SK-N-MC (cell line): Measurements from ENCODE around the gene SHROOM3.

Source experiments
- DNase-seq: peaks from one replicate; pipeline ENCODE4 v3.0.0-alpha.2; 2011; ENCODE audit warnings: low read depth, low spot score
- H3K27ac ChIP-seq: fragments of 200-600 bp; sonication (generic); 2 replicates; pipeline ENCODE4 v1.5.1; 2016; ENCODE audit warnings: mixed run types
- H3K36me3 ChIP-seq: fragments of 200-600 bp; sonication (generic); 2 replicates; pipeline ENCODE4 v1.6.1; 2017; ENCODE audit warnings: antibody characterized with exemption, low read length, mixed read lengths; ENCODE audit not compliant: insufficient read depth
- H3K4me3 ChIP-seq: fragments of 200-600 bp; sonication (generic); 2 replicates; pipeline ENCODE4 v1.5.1; 2016
- H3K9ac ChIP-seq: fragments of 200-600 bp; sonication (generic); 2 replicates; pipeline ENCODE4 v1.8.0; 2017; ENCODE audit warnings: mixed run types, mixed read lengths; ENCODE audit not compliant: insufficient read length
- H3K9me3 ChIP-seq: fragments of 200-600 bp; sonication (generic); 2 replicates; pipeline ENCODE4 v1.6.1; 2017; ENCODE audit warnings: low read depth, mild to moderate bottlenecking, antibody characterized with exemption, low read length, moderate library complexity, mixed read lengths
- EZH2 ChIP-seq: fragments of 200-600 bp; sonication (generic); IDR thresholded peaks from one replicate; pipeline ENCODE4 v1.6.1; 2017; ENCODE audit warnings: antibody characterized with exemption
- FOXP2 ChIP-seq: optimal IDR thresholded peaks from 2 replicates; pipeline ENCODE3; 2011; ENCODE audit warnings: mild to moderate bottlenecking, moderate library complexity; ENCODE audit not compliant: insufficient read depth; ENCODE audit errors: extremely low read length, control extremely low read depth
- POLR2AphosphoS5 ChIP-seq: IDR thresholded peaks from 2 replicates; pipeline ENCODE4 v1.6.1; 2012; ENCODE audit warnings: mild to moderate bottlenecking, low read depth, low read length, borderline replicate concordance

The SHROOM3 gene

DNA sequence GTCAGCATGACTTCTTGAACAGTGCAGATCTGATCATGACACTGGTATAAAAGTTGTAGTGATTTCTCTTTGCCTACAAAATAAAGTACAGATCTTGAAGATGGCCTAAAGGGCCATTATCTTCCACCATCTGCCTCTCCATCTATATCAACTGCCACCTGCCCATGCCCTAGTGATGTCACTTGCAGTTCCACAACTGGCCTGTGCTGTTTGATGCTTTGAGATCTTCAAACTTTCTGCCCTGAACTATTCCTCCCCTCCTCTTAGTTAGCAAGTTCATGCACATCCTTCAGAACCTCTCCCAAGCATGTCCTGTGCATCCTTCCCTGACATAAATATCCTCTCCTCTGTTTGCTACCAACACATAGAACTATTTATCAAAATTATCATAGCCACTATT lies 245.9 kb downstream of the SHROOM3 start:
- H3K27ac ChIP-seq: no peak overlapping the region
- DNase-seq: no peak
- H3K36me3 ChIP-seq: no peaks in the 10 kb centered on the region
- no peak overlapping the region for H3K4me3 ChIP-seq
- no peak overlapping the region for H3K9ac ChIP-seq
- no peak for TF ChIP-seq EZH2
- TF ChIP-seq POLR2AphosphoS5: no peak
- no peak for TF ChIP-seq FOXP2
- H3K9me3 ChIP-seq: no peaks in the 10 kb centered on the region

DNA sequence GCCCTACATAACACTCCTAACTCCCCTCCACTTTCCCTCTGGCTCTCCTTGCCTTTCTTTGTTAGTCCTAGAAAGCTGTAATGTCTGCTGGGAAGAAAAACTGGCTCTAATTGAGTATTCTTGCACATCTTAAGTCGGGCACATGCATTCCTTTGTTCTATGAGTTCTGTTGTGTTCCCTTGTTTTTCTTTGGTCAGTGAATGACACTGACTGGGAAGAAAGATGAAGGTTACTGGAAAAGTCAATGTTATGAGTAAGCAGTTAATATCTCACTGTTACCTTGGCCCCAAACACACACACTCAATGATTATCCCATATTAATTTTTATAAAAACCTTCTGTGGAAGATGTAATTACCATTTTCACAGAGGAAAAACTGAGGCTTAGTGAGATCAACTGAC lies 247.0 kb downstream of the SHROOM3 start:
- Histone ChIP-seq H3K36me3 (no peaks in the 10 kb centered on the region), H3K9me3 (no peaks in the 10 kb centered on the region), H3K27ac (no peak overlapping the region), H3K4me3 (no peak overlapping the region), H3K9ac (no peak overlapping the region)
- TF ChIP-seq POLR2AphosphoS5: no peak
- no peak for TF ChIP-seq FOXP2
- TF ChIP-seq EZH2: no peak
- DNase-seq: no peak

DNA sequence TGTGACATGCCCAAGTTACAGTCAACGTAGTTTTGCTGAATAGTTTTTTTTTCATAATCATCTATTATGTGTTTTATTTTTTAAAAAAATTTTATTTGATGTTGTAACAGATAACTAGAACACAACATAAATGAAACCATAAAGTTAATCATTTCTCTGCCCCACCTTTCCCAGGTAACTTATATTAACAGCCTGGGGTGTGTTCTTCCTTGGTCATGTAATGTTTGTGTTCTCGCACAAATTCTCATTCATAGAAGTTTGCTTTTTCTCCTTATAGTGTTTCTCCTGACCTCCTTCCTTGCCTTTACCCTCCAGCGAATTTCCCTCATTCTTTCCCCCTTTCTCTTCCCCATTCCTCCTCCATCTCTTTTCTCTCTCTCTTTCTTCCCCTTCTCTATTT lies 248.1 kb downstream of the SHROOM3 start:
- DNase-seq: no peak

GRCh38 chr4:76687746-76688448 lies 252.9 kb downstream of the SHROOM3 start:
- Histone ChIP-seq H3K27ac (no peak overlapping the region), H3K9ac (no peak overlapping the region), H3K4me3 (no peak overlapping the region), H3K36me3 (no peaks in the 10 kb centered on the region), H3K9me3 (no peaks in the 10 kb centered on the region)
- DNase-seq: no peak
- TF ChIP-seq POLR2AphosphoS5: no peak
- TF ChIP-seq EZH2: no peak
- no peak for TF ChIP-seq FOXP2

More for the DNA sequence above, 248.1 kb downstream of the SHROOM3 start:
- H3K27ac ChIP-seq: no peak overlapping the region
- no peaks in the 10 kb centered on the region for H3K9me3 ChIP-seq
- TF ChIP-seq EZH2 (no peak), POLR2AphosphoS5 (no peak), FOXP2 (no peak)
- no peak overlapping the region for H3K9ac ChIP-seq
- no peak overlapping the region for H3K4me3 ChIP-seq
- H3K36me3 ChIP-seq: no peaks in the 10 kb centered on the region

DNA sequence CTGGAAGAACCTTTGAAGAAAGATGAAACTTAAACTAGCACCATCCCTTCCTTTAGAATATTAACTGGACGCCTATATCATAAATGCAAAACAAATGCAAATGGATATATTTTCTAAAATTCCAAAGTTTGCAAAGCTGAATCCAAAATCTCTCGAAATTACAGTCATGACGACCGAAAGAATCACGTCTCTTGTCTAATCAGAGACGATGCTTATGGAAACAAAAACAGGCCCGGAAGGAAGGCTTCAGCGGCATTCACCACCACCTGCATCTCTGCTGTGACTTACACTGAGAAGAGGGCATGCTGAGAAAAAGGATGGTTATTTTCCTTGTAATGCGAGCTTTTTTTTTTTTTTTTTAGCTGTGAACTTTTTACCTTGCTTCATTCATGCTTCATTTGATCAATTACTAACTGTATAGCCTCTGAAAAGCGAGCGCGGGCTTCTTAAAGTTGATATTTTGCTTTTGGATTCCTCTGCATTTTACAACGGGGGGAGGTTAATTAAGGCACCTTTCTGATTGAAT lies 253.7 kb downstream of the SHROOM3 start:
- no peaks in the 10 kb centered on the region for H3K36me3 ChIP-seq
- H3K9ac ChIP-seq: no peak overlapping the region
- TF ChIP-seq POLR2AphosphoS5 (no peak), FOXP2 (no peak), EZH2 (no peak)
- DNase-seq: no peak
- H3K9me3 ChIP-seq: no peaks in the 10 kb centered on the region
- H3K4me3 ChIP-seq: peak overlapping the region; percentile 79
- H3K27ac ChIP-seq: no peak overlapping the region

DNA sequence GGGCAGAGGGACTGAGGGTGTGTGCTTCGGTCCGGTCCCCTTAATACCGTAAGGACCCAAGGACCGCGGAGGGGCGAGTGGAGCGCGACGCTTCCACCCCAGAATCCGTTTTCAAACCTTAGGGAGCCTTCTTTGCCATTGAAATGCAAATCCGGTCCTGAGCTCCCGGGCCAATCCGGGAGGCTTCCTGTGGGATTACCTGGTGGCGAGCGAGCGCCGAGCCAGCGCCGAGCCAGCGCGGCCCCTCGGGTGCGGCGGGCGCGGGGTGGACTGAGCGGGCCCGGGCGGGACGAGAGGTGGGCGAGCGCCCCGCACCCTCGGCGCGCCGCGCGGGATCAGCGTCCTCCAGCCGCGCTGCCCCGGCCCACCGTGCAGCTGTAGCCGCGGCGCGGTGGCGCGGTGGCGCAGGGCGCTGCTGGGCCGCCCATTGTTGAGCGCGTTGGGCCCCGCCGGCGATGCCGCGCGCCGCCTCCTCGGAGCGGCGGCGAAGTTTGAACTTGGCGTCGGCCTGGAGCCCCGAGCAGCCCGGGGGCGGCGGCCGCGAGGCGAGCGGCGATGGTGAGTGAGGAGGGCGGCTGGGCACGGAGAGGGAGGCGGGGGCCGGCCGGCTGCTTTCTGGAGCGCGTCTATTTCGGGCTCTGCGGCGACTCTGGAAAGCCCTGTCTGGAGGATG lies 254.3 kb downstream of the SHROOM3 start:
- TF ChIP-seq POLR2AphosphoS5: no peak
- TF ChIP-seq EZH2: no peak
- TF ChIP-seq FOXP2: no peak
- H3K4me3 ChIP-seq: peak overlapping the region; percentile 79
- H3K9me3 ChIP-seq: no peaks in the 10 kb centered on the region
- no peak for DNase-seq
- no peak overlapping the region for H3K27ac ChIP-seq
- H3K36me3 ChIP-seq: no peaks in the 10 kb centered on the region
- peak overlapping the region; percentile 60 for H3K9ac ChIP-seq

DNA sequence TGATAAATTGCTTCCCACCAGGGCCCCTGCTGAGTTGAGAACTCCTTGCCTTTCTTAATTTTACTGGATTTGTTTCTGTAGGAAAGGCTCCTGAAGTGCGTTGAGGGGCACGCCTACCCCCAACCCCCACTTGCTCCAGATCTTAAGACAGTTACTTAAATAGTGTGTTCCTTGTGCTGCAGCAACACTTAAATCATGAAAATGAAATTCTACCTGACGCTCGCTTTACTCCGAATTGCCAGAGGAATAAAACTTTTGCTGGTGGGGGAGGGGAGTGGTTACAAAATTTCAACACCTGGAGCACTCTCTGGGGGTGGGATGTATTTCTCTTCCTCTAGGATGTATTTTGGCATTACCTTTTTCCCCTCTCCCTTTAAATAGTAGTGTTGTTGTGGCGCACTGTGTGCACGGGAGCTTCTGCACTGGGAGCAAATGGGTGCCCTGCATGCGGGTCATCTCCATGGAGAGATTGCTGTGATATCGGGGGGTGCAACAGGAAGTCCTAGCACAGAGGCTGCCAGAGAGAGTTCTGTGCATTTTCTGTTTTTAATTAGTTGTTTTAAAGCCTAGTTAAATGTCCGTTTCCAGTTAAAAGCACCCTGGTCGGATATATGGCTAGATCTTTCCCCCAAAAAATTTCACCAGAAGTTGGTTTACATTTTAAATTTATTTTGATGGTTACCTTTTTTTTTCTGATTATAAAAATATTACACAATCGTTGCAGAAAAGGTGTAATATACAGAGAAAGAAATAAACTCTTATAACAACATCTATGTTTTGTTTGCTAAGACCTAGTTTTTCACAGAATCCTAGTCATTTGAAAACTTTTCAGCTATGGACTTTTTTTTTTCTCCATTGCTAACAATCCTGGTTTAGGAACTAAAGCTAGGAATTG lies 255.2 kb downstream of the SHROOM3 start:
- Histone ChIP-seq H3K36me3 (no peaks in the 10 kb centered on the region), H3K27ac (no peak overlapping the region), H3K9me3 (no peaks in the 10 kb centered on the region), H3K4me3 (peak overlapping the region; percentile 79), H3K9ac (peak overlapping the region; percentile 60)
- TF ChIP-seq EZH2 (no peak), POLR2AphosphoS5 (no peak), FOXP2 (no peak)
- no peak for DNase-seq

DNA sequence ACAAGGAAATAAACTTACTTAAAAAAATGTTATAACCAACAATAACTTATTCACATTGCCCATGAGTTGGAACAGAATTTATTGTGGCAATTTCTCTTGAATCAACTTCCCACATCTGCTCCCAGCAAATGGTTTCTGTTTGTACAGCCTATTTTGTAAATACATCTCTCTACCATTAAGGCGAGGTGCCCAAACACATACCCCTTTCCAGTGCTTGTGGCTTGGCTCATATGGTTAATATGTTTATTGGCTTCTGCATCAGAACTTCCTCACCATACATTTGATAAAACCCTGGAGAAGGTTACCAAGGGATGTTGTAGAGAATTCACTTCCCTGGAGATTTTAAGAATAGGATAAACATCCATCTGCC lies 255.9 kb downstream of the SHROOM3 start:
- H3K9ac ChIP-seq: no peak overlapping the region
- no peaks in the 10 kb centered on the region for H3K36me3 ChIP-seq
- DNase-seq: no peak
- no peaks in the 10 kb centered on the region for H3K9me3 ChIP-seq
- H3K4me3 ChIP-seq: no peak overlapping the region
- no peak overlapping the region for H3K27ac ChIP-seq
- TF ChIP-seq POLR2AphosphoS5 (no peak), FOXP2 (no peak), EZH2 (no peak)
